Activated gamma-delta T cell treated with anti-CD3 and anti-CD28 coated beads, Interleukin-2, amount 50 U/mL, for 16 hours (primary cell): Measurements from ENCODE around the gene SV2B.

Source experiments
- DNase-seq: peaks from one replicate; pipeline ENCODE4 v3.0.0-alpha.2; 2020; ENCODE audit warnings: low read depth

Gene SV2B

DNA sequence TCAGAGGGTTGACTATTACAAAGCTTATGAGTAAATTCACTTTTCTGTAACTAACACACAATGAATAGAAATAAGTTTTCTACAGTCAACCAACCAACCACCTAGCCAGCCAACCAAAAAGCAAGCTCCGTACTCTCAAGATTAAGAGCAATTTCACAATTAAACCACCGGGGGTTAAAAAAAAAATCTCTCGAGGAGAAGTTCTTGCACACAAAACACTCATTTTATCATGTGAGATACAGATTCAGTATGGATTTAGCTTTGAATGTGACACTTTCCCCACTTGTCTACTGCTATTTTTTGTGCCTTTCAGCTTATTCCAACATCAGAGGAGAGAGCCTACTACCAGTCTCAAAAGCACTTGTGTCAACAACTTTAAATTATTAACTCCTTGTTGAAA lies 135.3 kb downstream of the SV2B start:
- no peak for DNase-seq

DNA sequence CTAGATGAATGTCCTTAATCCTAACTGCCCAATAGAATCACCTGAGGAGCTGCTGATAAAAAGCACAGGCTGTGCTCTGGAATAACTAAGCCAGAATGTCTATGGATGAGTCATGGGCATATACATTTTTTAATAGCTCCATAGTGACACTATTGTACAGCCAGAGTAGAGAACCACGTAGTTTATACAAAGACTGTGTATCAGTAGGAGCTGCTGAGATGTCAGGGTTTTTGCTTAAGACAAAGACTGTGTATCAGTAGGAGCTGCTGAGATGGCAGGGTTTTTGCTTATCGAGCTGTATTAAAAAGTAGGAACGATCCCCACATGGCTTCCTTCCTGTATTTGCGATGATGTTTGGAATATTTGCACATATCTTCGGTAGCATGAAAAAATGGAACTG lies 137.4 kb downstream of the SV2B start:
- no peak for DNase-seq

DNA sequence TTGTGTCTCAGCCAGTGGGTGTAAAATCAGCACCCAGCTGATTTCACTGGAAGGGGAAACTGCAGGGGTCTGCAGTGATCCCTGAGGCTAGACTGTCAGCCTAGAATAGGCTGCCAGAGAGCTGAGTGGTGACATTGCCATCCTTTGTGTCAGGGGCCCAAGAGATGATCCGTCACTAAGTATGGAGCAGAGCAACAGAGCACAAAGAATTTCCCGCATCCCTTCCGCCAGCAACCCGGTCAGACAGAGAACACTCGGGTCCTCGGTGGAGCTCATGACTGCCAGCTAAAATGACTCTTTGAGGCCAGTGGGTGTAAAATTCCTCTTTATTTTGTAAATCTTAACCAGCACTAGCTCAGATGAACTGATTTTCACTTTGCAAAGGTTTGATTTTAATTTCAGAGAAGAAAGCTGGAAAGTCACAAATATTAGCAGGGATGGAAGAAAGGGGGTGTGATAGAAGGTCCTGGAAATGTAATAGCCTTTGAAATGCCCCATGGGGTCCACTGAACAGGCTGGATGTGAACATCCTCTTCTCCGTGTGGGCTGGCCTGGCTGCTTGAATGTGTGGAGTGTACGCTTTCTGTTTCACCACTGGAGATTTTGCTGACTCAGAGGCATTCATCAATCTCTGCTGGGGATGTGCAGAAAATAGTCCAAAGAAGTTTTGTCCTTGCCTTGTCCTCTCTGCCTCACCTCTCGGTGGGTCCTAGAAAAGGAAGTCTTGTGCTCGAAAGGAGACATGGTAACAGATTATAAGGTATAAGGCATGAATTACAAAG lies 138.8 kb downstream of the SV2B start:
- DNase-seq = no peak

DNA sequence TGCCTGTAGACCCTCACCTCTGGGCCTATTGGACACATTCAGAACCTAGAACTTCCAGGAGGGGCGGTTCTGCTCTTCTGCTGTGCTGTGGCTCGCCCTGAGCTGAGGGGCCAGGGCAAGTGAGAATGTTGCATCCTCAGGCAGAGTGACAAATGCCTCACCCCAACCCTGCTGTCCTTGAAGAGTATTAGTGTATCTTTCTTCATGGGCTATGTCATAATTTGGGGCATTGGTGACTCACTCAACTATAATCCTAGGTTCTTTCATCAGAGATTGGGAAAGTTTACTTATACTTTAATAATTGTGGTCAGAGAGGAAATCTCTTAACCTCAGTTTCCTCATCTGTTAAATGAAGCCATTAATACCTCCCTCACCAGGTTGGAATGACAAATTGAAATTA lies 143.8 kb downstream of the SV2B start:
- DNase-seq = no peak

DNA sequence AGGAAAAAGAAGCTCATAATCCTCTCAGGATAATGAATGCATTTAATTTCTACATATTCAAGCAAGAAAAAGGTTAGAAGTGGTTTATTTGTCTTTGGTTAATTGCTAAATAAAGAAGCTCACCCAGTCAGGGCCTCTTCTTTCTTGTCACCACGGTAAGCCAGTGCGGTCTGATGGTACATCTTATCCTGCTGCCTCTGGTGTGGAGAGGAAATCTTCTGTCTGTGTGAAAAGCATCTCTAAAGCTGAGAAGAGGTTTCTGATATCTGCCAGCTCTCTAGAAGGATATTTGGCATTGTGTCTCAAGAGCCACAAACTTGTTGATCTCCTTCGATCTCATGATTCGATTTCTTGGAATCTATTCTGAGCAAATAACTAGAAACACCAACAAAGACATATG lies 144.9 kb downstream of the SV2B start:
- no peak for DNase-seq

DNA sequence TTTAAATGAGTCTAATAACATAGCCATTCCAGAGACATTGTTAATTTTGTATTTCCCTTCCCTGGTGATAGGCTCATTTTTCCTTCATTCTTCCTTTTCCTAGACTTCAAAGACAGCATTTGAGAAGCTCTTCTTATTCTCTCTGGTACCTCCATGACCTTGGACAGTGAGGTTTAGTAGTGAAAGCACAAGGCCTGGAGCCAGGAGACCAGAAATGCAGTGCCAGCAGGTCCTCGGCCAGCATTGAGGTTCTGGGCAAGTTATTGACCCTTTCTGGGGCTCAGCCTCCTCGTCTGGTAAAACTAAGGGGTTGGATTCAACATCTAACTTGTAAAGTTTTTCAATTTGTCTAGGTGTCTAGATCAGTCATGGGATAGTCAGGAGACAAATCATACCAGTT lies 146.9 kb downstream of the SV2B start:
- DNase-seq = no peak

DNA sequence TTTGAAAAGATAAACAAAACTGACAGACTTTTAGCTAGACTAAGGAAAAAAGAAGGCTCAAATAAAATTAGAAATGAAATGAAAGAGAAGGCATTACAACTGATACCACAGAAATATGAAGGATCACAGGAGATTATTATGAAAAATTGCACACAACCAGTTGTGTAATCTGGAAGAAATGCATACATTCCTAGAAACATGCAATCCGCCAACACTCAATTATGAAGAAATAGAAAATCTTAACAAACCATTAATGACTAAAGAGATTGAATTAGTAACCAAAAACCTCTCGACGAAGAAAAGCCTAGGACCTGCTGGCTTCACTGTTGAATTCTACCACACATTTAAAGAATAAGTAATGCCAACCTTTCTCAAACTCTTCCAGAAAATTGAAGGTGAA lies 149.5 kb downstream of the SV2B start:
- DNase-seq = no peak

DNA sequence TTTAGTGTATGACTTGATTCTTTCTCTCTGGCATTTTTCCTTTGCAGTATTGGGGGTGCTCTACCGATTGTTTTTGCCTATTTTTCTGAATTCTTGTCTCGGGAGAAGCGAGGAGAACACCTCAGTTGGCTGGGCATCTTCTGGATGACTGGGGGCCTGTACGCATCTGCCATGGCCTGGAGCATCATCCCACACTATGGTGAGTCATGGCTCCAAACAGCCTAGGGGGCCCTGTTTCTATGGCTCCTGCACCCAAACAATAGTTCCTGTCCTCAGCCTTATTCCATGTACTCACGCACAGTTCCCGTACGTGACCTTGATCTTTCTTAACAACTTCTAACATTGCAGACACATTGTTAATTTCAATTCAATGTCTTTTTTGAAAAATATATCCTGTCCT lies 152.3 kb downstream of the SV2B start:
- no peak for DNase-seq

DNA sequence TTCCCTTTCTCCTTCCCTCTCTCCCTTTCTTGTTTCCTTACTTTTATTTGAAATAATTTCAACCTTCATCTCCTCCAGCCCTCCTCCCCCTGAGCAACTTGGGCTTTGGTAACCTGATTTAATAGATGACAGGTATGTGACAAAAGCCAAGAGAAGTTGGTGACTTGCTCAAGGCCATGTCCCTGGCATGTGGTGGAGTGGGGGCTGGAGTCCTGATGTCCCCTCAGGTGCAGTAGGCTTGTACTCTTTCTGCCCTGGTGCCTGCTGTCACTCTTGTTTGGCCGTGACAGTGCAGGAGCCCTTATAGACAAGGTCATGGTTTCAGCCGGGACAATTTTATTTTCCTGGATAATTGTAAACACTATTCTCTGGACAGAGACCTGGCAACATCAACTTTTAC lies 152.7 kb downstream of the SV2B start:
- no peak for DNase-seq

DNA sequence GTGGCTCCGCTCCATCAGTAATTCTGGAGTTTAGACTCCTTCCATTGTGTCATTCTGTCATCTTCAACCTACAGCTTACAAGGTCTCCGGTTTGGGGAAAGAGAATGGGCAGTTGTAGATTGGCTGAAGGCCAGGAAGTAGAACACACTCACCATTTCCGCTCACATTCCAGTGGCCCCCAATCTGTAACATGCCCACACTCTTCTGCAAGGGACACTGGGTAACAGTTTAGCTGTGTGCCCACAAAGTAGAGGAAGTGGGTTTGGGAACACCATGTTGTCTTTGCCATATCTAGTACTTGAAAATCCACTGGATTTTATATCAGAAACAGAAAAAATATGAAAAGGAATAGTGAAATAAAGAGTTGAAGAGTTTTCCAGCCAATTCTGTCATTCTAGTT lies 153.5 kb downstream of the SV2B start:
- DNase-seq = no peak

DNA sequence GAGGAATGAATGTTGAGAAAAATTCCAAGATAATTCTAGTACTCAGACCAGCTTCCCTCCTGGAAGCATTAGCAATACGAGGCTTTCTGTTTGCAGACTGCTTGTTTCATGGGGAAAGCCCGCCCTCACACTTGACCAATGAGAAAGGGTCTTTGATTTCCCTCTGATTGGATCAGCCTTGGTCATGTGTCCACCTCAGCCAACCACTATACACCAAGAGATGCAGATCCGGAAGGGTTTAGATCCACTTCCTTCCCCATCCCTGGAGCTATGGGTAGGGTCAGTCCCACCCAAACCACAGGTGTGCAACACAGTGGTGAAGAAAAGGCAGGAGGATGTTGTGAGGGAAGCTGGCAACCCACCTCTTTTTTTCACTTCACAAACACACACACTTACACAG lies 154.7 kb downstream of the SV2B start:
- DNase-seq = no peak

DNA sequence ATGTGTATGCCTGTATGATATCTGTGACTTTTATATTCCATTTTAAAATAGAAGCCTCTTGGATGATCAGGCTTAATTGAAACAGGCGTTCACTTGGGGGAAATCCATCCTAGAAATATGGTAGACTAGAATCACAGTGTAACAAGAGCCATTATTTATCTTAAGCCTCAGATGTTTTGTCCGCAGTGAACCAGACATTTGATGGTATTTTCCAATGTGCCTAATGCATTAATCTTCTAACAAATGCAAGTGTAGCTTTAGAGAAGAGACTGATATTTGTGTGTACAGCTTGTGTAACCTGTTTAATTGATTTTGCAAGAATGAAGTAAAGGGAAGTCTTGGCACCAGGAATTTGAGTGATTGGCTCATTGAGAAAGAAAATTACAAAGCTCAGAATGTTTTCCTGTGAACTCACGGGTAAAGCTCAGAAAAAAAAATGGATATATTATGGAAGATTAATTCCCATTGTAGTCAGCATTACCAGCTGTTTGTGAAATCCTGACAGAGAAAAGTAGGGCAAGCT lies 155.7 kb downstream of the SV2B start:
- no peak for DNase-seq

DNA sequence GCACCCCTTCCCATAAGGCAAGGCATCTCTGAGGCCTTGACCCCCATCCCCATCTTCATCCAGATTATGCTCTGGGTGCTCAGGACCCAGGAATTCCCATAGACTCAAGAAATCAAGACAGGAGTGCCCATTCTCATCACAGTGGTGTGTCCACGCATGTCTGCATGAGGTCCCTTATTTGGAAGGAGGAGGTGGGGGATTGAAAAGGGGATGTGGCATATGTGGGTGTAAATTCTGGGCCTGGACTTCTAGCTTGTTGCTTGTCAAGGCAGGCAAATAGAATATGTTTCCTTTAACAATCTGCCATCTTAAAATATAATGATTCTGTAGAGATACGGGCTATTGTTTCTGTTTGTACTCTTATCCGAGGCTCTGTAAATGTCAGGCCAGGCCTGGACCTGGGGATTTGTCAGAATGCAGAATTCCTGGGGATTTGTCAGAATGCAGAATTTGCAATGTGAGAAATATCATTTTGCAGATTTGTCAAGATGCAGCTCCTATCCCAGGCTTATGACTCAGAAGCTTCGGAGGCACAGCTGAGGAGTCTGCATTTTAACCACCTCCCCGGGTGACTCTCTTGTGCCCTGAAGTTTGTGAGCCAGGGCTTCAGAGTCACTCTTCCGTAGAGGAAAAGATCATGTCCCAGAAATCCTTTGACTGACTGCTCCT lies 157.8 kb downstream of the SV2B start:
- no peak for DNase-seq

DNA sequence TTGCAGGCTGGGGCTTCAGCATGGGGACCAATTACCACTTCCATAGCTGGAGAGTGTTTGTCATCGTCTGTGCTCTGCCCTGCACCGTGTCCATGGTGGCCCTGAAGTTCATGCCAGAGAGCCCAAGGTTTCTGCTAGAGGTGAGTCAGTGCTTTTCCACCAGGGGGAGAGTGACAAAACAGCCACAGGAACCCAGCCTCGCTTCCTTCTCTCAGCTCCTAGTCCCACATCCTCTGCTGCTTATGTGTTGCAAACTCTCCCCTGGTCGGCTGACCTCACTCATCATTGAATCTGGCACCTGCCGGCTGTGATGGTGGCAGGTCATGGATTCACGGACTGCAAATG lies 158.3 kb downstream of the SV2B start:
- no peak for DNase-seq

DNA sequence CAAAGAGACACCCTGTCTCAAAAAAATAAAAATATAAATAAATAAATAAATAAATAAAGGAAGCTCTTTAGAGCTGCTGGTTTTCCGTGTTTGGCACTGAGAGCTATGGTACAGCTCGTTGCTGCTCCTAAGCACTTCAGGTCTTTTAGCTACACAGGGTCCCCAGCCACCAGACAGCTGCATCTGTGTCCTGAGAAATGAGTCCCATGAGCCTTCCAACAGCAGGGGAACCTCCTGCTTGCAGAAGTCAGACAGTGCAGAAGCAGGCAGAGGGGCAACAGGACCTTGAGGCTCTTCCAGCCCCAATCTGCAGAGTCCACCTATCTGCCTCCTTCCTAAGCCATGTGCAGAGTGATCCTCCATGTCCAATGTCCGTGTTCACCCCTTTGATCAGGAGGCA lies 159.0 kb downstream of the SV2B start:
- no peak for DNase-seq

DNA sequence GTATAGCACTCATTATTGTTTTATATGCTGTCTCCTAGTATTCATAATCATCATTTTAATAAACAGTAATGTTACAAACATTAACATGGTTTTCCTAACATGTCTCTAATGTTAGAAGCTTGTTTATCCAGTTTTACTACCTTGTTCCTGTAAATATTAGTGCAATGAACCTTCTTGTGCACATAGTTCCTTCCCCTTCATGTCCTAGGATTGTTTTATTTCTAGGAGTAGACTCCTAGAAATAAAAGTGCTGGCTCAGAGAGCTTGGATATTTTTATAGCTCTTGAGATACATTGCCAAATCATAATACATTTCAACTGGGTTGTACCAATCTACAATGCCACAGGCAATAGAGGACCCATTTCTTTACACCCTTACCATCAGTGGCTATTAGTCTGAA lies 161.3 kb downstream of the SV2B start:
- DNase-seq = no peak

DNA sequence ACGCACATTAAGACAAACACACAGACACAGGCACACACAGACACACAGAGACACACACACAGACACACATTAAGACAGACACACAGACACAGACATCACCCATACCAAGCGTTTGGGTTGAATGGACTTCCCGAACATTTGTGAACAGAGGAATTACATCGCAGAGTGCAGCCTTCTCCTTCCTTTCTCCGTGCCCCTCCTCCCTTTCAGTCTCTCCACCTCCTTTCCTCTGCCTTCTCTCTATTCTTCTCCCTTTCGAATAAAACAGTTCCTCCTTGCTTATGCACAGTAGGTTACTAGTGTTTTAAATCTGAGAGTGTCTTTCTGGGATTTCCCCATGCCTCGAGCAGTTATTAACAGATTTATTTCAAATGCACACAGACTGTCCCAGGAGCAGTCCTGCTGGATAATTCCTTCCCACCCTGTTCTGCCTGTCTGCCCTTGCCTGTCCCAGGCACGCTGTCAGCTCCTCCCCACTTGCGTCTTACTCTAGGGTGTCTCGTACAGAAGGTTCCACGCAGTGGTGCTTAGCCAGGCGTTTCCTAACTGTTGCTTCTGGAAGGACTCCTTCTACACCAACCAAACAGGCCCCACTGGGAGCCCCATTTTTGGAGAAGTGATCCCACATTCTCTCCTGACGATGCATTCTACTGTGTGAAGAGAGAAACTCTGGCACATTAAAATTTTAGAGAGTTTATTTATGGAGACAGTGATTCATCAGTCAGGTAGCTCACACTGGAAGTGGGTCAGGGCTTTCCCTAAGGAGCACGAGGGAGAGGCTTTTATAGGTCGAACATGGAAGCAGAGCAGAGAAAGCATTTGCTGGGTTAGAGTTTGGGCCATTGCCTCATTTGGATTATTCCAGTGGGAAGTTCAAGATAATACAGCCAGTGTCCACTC lies 163.8 kb downstream of the SV2B start:
- no peak for DNase-seq

DNA sequence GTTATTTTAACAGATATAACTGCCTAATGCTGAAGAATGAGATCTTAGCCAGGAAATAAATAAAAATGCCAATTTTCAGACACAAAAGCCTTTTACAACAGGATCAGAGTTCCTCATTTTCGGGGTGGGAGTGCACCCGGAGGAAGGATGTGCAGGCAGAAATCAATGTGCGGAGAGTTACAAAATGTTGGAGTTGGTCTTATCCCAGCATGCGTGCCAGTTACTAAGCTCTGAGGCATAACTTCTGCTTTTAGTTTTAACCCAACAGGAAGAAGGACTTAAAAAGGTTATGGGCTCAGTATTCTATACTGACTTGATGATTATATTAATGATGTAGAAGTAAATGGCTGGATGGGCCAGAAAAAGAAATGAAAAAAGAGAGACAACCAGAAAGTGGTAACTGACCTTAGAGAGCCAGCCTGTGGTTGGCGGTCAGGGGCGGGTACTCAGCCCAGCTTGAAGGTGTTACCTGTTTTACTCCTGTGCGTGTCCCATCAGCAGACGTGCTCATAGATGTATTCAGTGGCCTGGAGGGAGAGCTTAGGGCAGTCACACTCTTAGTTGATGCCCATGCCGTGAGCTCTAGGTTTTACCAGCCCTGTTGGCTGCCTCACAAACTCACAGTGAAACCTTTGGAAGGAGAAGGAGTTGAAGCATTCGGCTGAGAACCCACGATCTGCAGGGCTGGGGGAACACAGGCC lies 164.7 kb downstream of the SV2B start:
- no peak for DNase-seq

DNA sequence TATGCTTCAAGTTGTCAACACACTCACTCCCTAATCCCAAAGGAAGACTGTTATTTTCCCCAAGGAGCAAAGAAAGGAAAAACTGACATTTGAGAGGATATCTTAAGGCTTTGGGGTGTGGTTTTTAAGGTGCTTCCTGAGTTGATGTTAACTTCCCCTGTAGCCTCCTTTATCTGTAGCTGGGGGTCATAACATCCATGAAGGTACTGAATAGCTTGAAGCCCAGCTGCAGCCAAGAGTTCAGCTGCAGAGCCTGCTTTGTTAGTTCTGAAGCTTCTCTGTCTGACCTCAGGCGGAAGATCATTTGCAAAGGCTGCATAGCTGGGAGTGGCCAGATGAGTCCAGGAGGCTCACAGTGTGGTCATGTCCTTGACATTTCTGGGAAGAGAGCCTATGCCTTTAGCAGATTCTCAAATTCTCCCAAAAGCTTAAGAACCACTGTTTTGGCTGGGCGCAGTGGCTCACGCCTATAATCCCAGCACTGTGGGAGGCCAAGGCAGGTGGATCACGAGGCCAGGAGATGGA lies 165.4 kb downstream of the SV2B start:
- no peak for DNase-seq

DNA sequence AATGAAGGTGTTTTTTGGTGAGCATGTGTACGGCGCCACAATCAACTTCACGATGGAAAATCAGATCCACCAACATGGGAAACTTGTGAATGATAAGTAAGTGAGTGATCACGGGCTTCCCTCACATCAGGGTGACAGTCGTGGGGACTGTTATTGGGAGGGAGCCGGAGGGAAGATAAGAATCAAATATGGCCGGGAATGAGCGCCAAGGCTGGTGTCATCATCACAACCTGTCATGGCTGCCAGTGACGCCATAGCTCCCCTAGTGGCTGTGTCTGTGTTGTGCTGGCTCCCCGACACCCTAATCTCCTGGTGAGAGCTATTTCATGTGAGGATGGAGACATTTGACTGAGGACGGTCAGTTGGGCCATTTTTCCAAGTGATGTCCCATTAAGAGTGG lies 168.5 kb downstream of the SV2B start:
- DNase-seq = no peak

DNA sequence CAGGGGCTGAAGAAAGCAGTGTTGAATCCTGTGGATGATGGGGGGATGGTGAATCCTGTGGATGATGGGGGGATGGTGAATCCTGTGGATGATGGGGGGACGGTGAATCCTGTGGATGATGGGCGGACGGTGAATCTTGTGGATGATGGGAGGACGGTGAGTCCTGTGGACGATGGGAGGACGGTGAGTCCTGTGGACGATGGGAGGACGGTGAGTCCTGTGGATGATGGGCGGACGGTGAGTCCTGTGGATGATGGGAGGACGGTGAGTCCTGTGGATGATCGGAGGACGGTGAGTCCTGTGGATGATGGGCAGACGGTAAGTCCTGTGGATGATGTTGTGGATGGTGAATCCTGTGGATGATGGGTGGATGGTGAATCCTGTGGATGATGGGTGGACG lies 170.7 kb downstream of the SV2B start:
- no peak for DNase-seq

DNA sequence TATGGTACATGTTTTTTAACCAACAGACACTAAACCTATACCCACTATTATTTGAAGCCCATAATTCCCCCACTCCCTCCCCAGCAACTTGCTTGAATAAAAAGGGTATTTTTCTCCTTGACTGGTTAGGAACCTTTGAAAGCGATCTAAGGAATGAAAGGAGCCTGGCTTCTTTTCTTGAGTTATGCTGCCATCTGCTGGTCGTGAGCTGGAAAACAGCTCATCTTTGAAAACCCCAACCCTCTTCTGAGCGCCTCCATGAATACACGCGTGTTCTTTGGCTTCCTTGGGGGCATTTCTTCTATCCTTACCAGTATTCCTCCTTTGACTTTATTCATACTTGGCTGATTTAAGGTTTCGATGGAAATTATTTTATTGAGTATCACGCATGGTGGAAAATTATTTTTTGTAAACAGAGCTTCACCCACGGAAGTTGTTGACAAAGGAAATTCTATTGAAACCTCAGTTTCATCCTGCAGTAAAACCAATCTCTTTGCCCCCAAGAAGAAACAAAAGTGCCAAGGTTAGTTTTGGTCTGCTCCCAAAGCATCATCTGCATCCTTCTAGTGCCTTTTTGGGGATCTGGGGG lies 171.6 kb downstream of the SV2B start:
- peak; percentile 46 for DNase-seq
